HepG2 (cell line): Measurements from ENCODE around the gene SMYD2. TPM values are rescaled to one million over a fixed set of nuclear protein-coding genes. Genes with fewer than 3 reads are reported as not detected.

ENCODE experiments used
- ESRRA ChIP-seq: sonication (generic); formaldehyde crosslinking; IDR thresholded peaks from 2 replicates; pipeline ENCODE4 v1.5.1; 2020; ENCODE audit warnings: mild to moderate bottlenecking, low read depth, missing genetic modification reagents
- HOXA5 ChIP-seq: sonication (generic); formaldehyde crosslinking; IDR thresholded peaks from 2 replicates; pipeline ENCODE4 v1.4.0; 2020; ENCODE audit warnings: missing genetic modification reagents
- SIN3B ChIP-seq: fragments of 150-350 bp; IDR thresholded peaks from 2 replicates; pipeline ENCODE4 v1.6.1; 2014; ENCODE audit warnings: low read length
- THRA ChIP-seq: sonication (generic); formaldehyde crosslinking; IDR thresholded peaks from 2 replicates; pipeline ENCODE4 v1.4.0; 2020; ENCODE audit warnings: missing genetic modification reagents, borderline replicate concordance
- U2AF2 ChIP-seq: fragments of 200-400 bp; formaldehyde crosslinking; IDR thresholded peaks from 2 replicates; pipeline ENCODE4 v1.6.1; 2017; ENCODE audit warnings: low read depth, mild to moderate bottlenecking, low read length
- ZNF101 ChIP-seq: sonication (generic); formaldehyde crosslinking; IDR thresholded peaks from 2 replicates; pipeline ENCODE4 v1.4.0; 2020; ENCODE audit warnings: mild to moderate bottlenecking, low read depth, missing genetic modification reagents, borderline replicate concordance
- ZNF589 ChIP-seq: sonication (generic); formaldehyde crosslinking; conservative IDR thresholded peaks from 2 replicates; pipeline ENCODE4 v1.8.0; 2022; ENCODE audit warnings: mild to moderate bottlenecking, moderate library complexity, missing genetic modification reagents
- polyA plus RNA-seq, 8 experiments: library from polyadenylated mRNA; depleted of rRNA in 3 of 8; stranded (reverse) in 7 of 8; unstranded in 1 of 8; fragments of >200 nt; fragmentation: Illumina TruSeq in 4 of 8; extraction: Trizol in 4 of 8; gene quantifications; 2 replicates each; pipeline versions ENCODE4 v1.2.1 to v1.2.3, GENCODE V29; 2011 to 2016; ENCODE audit warnings: low read depth in 4 of 8, missing spikeins in 1 of 8, mixed read lengths in 1 of 8; ENCODE audit not compliant: insufficient read depth in 1 of 8
- total RNA-seq, 5 experiments: library from RNA; depleted of rRNA; stranded (reverse); fragments of >200 nt; fragmentation: Illumina TruSeq; extraction: Trizol; gene quantifications; 2 replicates each; pipeline ENCODE4 v1.2.3, GENCODE V29; 2016; ENCODE audit warnings: low read depth in 1 of 5
- TF ChIP-seq, protein P1 (sequence below): sonication (generic); formaldehyde crosslinking; IDR thresholded peaks from 2 replicates; pipeline ENCODE4 v1.5.0; 2020; ENCODE audit warnings: mild to moderate bottlenecking, missing genetic modification reagents
- TF ChIP-seq, protein P2 (sequence below): sonication (generic); formaldehyde crosslinking; IDR thresholded peaks from 2 replicates; pipeline ENCODE4 v1.5.1; 2020; ENCODE audit warnings: mild to moderate bottlenecking, missing genetic modification reagents, borderline replicate concordance

Gene SMYD2
- total and polyA plus RNA-seq, 2 of the 13 experiments (the other 11 are each of a cell fraction or from before 2014, with no cell fraction given) = 72.7 to 139 TPM

- TF ChIP-seq, protein P1, sequence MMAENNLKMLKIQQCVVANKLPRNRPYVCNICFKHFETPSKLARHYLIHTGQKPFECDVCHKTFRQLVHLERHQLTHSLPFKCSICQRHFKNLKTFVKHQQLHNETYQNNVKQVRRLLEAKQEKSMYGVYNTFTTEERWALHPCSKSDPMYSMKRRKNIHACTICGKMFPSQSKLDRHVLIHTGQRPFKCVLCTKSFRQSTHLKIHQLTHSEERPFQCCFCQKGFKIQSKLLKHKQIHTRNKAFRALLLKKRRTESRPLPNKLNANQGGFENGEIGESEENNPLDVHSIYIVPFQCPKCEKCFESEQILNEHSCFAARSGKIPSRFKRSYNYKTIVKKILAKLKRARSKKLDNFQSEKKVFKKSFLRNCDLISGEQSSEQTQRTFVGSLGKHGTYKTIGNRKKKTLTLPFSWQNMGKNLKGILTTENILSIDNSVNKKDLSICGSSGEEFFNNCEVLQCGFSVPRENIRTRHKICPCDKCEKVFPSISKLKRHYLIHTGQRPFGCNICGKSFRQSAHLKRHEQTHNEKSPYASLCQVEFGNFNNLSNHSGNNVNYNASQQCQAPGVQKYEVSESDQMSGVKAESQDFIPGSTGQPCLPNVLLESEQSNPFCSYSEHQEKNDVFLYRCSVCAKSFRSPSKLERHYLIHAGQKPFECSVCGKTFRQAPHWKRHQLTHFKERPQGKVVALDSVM (CRISPR knock-in tag) = no peak
- TF ChIP-seq ZNF101 (CRISPR knock-in tag) (no peak), SIN3B (no peak), U2AF2 (no peak), ESRRA (peak; percentile 86), HOXA5 (CRISPR knock-in tag) (no peak), ZNF589 (CRISPR knock-in tag) (no peak), THRA (CRISPR knock-in tag) (0 out of 2 replicates have a peak, but pooled peaks have one; percentile 38)
- TF ChIP-seq, protein P2, sequence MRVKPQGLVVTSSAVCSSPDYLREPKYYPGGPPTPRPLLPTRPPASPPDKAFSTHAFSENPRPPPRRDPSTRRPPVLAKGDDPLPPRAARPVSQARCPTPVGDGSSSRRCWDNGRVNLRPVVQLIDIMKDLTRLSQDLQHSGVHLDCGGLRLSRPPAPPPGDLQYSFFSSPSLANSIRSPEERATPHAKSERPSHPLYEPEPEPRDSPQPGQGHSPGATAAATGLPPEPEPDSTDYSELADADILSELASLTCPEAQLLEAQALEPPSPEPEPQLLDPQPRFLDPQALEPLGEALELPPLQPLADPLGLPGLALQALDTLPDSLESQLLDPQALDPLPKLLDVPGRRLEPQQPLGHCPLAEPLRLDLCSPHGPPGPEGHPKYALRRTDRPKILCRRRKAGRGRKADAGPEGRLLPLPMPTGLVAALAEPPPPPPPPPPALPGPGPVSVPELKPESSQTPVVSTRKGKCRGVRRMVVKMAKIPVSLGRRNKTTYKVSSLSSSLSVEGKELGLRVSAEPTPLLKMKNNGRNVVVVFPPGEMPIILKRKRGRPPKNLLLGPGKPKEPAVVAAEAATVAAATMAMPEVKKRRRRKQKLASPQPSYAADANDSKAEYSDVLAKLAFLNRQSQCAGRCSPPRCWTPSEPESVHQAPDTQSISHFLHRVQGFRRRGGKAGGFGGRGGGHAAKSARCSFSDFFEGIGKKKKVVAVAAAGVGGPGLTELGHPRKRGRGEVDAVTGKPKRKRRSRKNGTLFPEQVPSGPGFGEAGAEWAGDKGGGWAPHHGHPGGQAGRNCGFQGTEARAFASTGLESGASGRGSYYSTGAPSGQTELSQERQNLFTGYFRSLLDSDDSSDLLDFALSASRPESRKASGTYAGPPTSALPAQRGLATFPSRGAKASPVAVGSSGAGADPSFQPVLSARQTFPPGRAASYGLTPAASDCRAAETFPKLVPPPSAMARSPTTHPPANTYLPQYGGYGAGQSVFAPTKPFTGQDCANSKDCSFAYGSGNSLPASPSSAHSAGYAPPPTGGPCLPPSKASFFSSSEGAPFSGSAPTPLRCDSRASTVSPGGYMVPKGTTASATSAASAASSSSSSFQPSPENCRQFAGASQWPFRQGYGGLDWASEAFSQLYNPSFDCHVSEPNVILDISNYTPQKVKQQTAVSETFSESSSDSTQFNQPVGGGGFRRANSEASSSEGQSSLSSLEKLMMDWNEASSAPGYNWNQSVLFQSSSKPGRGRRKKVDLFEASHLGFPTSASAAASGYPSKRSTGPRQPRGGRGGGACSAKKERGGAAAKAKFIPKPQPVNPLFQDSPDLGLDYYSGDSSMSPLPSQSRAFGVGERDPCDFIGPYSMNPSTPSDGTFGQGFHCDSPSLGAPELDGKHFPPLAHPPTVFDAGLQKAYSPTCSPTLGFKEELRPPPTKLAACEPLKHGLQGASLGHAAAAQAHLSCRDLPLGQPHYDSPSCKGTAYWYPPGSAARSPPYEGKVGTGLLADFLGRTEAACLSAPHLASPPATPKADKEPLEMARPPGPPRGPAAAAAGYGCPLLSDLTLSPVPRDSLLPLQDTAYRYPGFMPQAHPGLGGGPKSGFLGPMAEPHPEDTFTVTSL (CRISPR knock-in tag) = peak; percentile 52; the same call in 1 of the 2 replicates
Observed at GRCh38 chr1:214318956-214319736, 38.2 kb downstream of the SMYD2 start (continued).
